ENCODE measurements around the gene CLIP1. TPM values are rescaled to one million over a fixed set of nuclear protein-coding genes. Genes with fewer than 3 reads are reported as not detected.
A peak's percentile ranks its signal among the peaks of the same experiment; 100 is the strongest.

The CLIP1 gene
- total and polyA plus RNA-seq, 2 of the 13 experiments (the other 11 are each of a cell fraction or from before 2014, with no cell fraction given) = 28.9 to 43.7 TPM

- peak; percentile 95; the same call in 1 of the 2 replicates for TF ChIP-seq STAT6 (CRISPR knock-in tag; IDR thresholded peaks at IDR 0.05; ENCODE audit: borderline replicate concordance)
- no peak for TF ChIP-seq DNMT3B (CRISPR knock-in tag; conservative IDR thresholded peaks at IDR 0.05)
- TF ChIP-seq KIAA2018 (CRISPR knock-in tag; IDR thresholded peaks at IDR 0.05; ENCODE audit: borderline replicate concordance) = no peak
- TF ChIP-seq PRDM10 (CRISPR knock-in tag; IDR thresholded peaks at IDR 0.05; ENCODE audit: low read depth) = peak; percentile 43; the same call in 1 of the 2 replicates
- TF ChIP-seq DBP (CRISPR knock-in tag; IDR thresholded peaks at IDR 0.05; ENCODE audit: not compliant biosample characterization) = peak; percentile 50
- peak; percentile 84; the same call in 1 of the 2 replicates for TF ChIP-seq NFKB2 (CRISPR knock-in tag; IDR thresholded peaks at IDR 0.05; ENCODE audit: borderline replicate concordance)
- TF ChIP-seq ZBTB38 (CRISPR knock-in tag; IDR thresholded peaks at IDR 0.05) = peak; percentile 87
- TF ChIP-seq SMARCC2 (IDR thresholded peaks at IDR 0.05) = no peak
- TF ChIP-seq HBP1 (CRISPR knock-in tag; IDR thresholded peaks at IDR 0.05; ENCODE audit: low read depth) = peak; percentile 98
- no peak for TF ChIP-seq AGO1 (IDR thresholded peaks at IDR 0.05; ENCODE audit: low read depth, low read length, poor library complexity, severe bottlenecking)
Measured at GRCh38 chr12:122266230-122266901, 156.1 kb downstream of the CLIP1 start, which contains the start of gene VPS33A (continued).
